NCI-H345 (cell line): Measurements from ENCODE around the gene UGT1A7.
"Not testable (repeated sequence)": the region's sequence is repeated elsewhere in the genome, so short reads cannot be mapped to it uniquely, and the experiment has no call there.

ENCODE experiments used
- DNase-seq: peaks from one replicate; lab custom pipeline; 2025; lab: John Stamatoyannopoulos, UW

UGT1A7 gene

DNA sequence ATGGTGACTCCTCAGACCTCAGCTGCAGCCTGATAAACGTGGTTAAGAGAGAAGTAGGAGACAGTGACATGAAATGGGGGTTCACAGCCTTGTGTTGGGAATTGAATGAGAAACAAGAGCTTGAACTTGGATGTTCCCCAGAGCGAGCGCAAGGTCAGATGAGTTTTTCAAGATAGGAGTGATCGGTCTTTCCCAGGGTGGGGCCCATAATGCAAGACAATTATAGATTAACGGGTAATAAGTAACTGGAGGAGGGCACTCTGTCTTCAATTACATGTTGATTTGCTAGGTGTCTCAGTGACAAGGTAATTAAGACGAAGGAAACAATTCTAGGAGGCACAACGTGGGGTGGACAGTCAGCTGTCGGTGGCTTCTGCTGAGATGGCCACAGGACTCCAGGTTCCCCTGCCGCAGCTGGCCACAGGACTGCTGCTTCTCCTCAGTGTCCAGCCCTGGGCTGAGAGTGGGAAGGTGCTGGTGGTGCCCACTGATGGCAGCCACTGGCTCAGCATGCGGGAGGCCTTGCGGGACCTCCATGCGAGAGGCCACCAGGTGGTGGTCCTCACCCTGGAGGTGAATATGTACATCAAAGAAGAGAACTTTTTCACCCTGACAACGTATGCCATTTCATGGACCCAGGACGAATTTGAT is 31.0 kb downstream of the UGT1A7 start, which contains the start of gene UGT1A5:
Gene UGT1A5 (plus strand): TSS at position 297 of the 651 bp plus-strand sequence. CDS start 85 bp downstream, at position 382.
- DNase-seq, result no peak

DNA sequence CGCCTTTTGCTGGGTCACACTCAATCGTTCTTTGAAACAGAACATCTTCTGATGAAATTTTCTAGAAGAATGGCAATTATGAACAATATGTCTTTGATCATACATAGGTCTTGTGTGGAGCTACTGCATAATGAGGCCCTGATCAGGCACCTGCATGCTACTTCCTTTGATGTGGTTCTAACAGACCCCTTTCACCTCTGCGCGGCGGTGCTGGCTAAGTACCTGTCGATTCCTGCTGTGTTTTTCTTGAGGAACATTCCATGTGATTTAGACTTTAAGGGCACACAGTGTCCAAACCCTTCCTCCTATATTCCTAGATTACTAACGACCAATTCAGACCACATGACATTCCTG is 31.5 kb downstream of the UGT1A7 start:
- no peak for DNase-seq

- no peak for DNase-seq
These were observed 32.4 kb downstream of the UGT1A7 start for GRCh38 chr2:233714121-233714520.

GRCh38 chr2:233718552-233718951 is 36.9 kb downstream of the UGT1A7 start, which contains the start of gene UGT1A4:
Gene UGT1A4, plus strand, starts transcription at chr2:233718736. Its CDS starts 85 bp downstream, at chr2:233718821.
- DNase-seq, result no peak

- no peak for DNase-seq
These were observed 47.1 kb downstream of the UGT1A7 start, which contains the start of gene UGT1A3 for GRCh38 chr2:233728723-233729301. Gene UGT1A3, plus strand, starts transcription at chr2:233729042. Its CDS starts 85 bp downstream, at chr2:233729127.

GRCh38 chr2:233736868-233737653 is 55.4 kb downstream of the UGT1A7 start:
- not testable (repeated sequence) for DNase-seq

DNA sequence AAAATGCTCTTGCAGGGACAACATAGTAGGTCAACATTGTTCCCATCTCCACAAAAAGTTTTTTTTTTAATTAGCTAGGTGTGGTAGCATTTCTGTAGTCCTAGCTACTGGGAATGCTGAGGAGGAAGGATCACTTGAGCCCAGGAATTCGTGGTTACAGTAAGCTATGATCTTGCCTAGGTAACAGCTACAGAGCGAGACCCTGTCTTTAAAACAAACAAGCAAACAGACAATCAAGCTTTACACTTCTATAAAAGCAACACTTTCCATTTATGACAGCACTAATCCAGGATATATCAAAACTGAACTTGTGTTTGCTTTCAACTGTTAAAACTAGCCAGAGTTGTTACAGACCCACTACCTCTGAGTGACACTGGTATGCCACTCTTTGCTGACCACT is 59.2 kb downstream of the UGT1A7 start:
- DNase-seq, result no peak

DNA sequence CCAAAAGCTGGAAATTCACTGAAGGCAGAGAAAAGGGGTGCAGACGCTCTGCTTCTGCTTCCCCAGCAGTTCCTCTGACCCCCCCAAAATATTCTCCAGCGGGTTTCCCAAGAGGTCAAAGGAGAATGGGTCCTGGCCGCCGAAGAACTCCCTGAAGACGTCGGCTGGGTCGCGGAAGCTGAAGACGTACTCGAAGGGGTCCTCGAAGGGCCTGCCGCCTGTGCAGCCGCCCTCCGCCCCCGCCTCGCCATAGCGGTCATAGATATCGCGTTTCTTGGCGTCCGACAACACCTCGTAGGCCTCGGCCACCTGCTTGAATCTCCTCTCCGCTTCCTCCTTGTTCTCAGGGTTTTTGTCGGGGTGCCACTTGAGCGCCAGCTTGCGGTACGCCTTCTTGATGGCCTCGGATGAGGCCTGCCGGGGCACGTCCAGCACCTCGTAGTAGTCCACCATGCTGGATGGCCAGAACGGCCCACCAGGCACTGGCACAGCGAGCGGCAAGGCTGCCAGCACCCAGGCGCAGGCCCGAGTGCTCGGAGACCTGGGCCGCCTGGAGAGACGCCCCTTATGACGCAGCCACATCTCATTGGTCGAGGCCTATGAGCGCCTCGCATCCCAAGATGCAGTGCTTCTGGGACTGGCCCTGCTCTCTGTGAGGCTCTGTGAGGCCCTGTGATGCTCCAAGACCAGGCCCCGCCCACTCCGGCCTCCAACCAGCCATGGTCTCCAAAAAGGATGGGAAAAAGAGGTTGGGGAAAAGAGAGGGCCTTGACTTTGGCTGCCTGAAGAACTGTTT is 62.0 kb downstream of the UGT1A7 start:
- no peak for DNase-seq

DNA sequence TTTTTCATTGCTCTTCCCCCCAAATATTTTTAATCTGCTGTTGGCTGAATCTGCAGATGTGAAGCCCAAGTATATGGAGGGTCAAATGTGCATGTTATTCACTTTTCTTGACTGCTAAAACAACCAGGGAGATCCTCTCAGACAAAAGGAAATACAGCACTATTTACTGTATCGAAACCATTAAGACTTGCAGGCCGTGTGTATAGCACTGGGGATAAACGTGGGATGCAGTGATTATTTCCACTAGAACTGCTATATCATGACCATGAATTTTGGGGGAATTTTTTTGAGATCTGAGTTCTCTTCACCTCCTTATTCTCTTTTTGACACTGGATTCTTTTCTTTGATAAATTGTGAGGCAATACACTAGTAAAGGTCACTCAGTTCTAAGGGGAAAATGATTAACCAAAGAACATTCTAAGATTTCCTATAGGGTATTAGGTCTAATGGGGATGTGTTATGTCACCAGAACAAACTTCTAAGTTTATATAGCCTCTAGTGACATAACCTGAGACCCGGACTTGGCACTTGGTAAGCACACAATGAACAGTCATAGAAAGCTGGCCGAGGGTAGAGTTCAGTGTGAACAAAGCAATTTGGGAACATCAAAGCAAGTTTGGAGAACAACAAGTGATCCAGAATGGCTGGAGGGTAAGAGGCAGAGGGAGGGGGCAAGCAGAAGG is 63.5 kb downstream of the UGT1A7 start:
- DNase-seq, result no peak

GRCh38 chr2:233745838-233746237 is 64.1 kb downstream of the UGT1A7 start:
- DNase-seq, result not testable (repeated sequence)

DNA sequence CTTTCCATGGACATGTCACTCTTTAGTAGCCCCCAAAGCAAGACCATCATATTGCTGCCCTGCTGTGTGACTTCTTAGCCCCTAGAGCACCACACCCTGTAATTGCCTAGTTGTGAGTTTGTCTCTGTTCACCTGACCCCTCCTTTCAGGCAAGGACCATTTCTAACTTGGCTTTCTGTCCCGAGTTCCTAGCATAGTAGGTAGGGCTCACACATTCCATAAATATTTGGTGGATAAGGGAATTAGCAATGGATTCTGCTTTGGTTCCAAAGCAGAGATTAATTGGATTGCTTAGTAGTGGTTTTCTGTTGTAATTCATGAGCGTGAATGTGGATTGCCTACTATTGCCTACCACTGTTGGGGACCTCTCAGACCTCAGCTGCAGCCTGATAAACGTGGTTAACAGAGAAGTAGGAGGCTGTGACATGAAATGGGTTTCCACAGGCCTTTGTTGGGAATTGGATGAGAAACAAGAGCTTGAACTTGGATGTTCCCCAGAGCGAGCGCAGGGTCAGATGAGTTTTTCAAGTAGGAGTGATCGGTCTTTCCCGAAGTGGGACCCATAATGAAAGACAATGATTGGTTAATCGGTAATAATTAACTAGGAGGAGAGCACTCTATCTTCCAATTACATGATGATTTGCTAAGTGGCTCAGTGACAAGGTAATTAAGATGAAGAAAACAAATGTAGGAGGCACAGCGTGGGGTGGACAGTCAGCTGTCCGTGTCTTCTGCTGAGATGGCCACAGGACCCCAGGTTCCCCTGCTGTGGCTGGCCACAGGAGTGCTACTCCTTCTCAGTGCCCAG is 65.0 kb downstream of the UGT1A7 start:
- DNase-seq, result no peak

- no peak for DNase-seq
These were observed 65.5 kb downstream of the UGT1A7 start for GRCh38 chr2:233747283-233747544.

DNA sequence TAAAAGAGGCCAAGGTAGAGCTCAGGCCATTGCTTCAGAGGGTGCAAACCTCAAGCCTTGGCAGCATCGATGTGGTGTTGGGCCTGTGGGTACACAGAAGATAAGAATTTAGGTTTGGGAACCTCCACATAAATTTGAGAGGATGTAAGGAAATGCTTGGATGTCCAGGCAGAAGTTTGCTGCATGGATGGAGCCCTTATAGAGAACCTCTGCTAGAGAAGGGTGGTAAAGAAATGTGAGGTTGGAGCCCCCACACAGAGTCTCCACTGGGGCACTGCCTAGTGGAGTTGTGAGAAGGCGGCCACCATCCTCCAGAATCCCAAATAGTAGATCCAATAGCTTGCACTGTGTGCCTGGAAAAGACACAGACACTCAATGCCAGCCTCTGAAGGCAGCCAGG is 69.0 kb downstream of the UGT1A7 start:
- not testable (repeated sequence) for DNase-seq

- DNase-seq, result not testable (repeated sequence)
These were observed 69.7 kb downstream of the UGT1A7 start for GRCh38 chr2:233751212-233752009.

DNA sequence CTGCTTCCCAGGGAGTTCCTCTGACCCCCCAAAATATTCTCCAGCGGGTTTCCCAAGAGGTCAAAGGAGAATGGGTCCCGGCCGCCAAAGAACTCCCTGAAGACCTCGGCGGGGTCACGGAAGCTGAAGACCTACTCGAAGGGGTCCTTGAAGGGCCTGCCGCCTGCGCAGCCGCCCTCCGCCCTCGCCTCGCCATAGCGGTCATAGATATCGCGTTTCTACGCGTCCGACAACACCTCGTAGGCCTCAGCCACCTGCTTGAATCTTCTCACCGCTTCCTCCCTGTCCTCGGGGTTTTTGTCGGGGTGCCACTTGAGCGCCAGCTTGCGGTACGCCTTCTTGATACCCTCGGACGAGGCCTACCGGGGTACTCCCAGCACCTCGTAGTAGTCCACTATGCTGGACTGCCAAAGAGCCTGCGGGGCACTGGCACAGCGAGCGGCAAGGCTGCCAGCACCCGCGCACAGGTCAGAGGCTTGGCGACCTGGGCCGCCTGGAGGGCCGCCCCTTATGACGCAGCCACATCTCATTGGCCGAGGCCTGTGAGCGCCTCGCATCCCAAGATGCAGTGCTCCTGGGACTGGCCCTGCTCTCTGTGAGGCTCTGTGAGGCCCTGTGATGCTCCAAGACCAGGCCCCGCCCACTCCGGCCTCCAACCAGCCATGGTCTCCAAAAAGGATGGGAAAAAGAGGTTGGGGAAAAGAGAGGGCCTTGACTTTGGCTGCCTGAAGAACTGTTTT is 73.3 kb downstream of the UGT1A7 start:
- DNase-seq, result no peak

DNA sequence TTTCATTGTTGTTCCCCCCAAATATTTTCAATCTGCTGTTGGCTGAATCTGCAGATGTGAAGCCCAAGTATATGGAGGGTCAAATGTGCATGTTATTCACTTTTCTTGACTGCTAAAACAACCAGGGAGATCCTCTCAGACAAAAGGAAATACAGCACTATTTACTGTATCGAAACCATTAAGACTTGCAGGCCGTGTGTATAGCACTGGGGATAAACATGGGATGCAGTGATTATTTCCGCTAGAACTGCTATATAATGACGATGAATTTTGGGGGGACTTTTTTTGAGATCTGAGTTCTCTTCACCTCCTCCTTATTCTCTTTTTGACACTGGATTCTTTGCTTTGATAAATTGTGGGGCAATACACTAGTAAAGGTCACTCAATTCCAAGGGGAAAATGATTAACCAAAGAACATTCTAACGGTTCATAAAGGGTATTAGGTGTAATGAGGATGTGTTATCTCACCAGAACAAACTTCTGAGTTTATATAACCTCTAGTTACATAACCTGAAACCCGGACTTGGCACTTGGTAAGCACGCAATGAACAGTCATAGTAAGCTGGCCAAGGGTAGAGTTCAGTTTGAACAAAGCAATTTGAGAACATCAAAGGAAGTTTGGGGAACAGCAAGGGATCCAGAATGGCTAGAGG is 74.9 kb downstream of the UGT1A7 start:
- no peak for DNase-seq

DNA sequence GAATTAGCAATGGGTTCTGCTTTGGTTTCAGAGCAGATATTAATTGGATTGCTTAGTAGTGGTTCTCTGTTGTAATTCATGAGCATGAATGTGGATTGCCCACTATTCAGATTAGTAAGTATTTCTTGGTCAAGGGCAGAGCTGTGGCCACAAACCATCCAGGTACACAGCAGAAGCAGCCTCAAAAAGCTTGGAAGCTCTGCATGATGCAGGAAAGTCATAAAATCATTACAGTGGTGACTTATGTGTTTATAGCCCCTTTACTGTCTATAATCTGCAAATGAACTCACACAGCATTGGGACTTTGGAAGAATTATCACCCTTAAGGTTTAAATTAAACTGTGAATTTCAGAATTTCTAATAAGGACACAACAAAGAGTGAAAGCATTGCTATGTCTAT is 76.4 kb downstream of the UGT1A7 start:
- no peak for DNase-seq

GRCh38 chr2:233758849-233759248 is 77.1 kb downstream of the UGT1A7 start:
- DNase-seq, result no peak

DNA sequence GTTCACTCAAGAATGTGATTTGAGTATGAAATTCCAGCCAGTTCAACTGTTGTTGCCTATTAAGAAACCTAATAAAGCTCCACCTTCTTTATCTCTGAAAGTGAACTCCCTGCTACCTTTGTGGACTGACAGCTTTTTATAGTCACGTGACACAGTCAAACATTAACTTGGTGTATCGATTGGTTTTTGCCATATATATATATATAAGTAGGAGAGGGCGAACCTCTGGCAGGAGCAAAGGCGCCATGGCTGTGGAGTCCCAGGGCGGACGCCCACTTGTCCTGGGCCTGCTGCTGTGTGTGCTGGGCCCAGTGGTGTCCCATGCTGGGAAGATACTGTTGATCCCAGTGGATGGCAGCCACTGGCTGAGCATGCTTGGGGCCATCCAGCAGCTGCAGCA is 78.3 kb downstream of the UGT1A7 start, which contains the start of gene UGT1A1:
Gene UGT1A1 (plus strand): TSS at position 228 of the 400 bp plus-strand sequence. CDS start 18 bp downstream, at position 246.
- DNase-seq, result no peak
